A673 (cell line): Measurements from ENCODE around the gene LRRC58. TPM values are rescaled to one million over a fixed set of nuclear protein-coding genes. Genes with fewer than 3 reads are reported as not detected.

Experiments used
- BruUV-seq: library from RNA; stranded (reverse); fragments of 400-500 nt; replicated peaks from 2 replicates; lab custom pipeline; 2021; lab: Mats Ljungman, UMichigan
- CTCF ChIA-PET: fragments of 300-600 bp; sonication (Branson Sonifier 250); formaldehyde crosslinking; loops from one replicate; lab custom pipeline; 2022; ENCODE audit warnings: antibody characterized with exemption; lab: Charles Lee
- POLR2A ChIA-PET: fragments of 300-600 bp; sonication (Branson Sonifier 250); formaldehyde crosslinking; loops from one replicate; lab custom pipeline; 2022; ENCODE audit warnings: antibody characterized with exemption; ENCODE audit not compliant: low non-redundant PET; lab: Charles Lee
- DNase-seq: peaks from one replicate; pipeline ENCODE4 v3.0.0-alpha.2; 2015; ENCODE audit warnings: low spot score
- H3K27ac ChIP-seq: fragments of 200-600 bp; sonication (generic); 2 replicates; pipeline ENCODE4 v1.5.1; 2016; ENCODE audit warnings: mixed run types, low read depth, mild to moderate bottlenecking, mixed read lengths, antibody characterized with exemption, low read length; ENCODE audit not compliant: poor library complexity, severe bottlenecking
- H3K27me3 ChIP-seq: fragments of 200-600 bp; sonication (generic); replicated peaks from 2 replicates; pipeline ENCODE4 v1.6.1; 2017; ENCODE audit warnings: mixed run types, low read depth, mild to moderate bottlenecking, mixed read lengths, antibody characterized with exemption, low read length; ENCODE audit not compliant: insufficient read depth, poor library complexity
- H3K36me3 ChIP-seq: fragments of 200-600 bp; sonication (generic); 2 replicates; pipeline ENCODE4 v1.6.1; 2016; ENCODE audit warnings: mixed run types, mild to moderate bottlenecking, mixed read lengths, antibody characterized with exemption, low read length; ENCODE audit not compliant: insufficient read depth, poor library complexity, severe bottlenecking
- H3K4me1 ChIP-seq: fragments of 200-600 bp; sonication (generic); 2 replicates; pipeline ENCODE4 v1.6.1; 2017; ENCODE audit warnings: mixed run types, mild to moderate bottlenecking, mixed read lengths, antibody characterized with exemption, low read length; ENCODE audit not compliant: insufficient read depth, poor library complexity, severe bottlenecking
- H3K4me3 ChIP-seq: fragments of 200-600 bp; sonication (generic); 2 replicates; pipeline ENCODE4 v1.5.1; 2016; ENCODE audit warnings: low read depth, mixed run types, mild to moderate bottlenecking, mixed read lengths, low read length; ENCODE audit not compliant: poor library complexity, severe bottlenecking
- H3K9me3 ChIP-seq: fragments of 200-600 bp; sonication (generic); 2 replicates; pipeline ENCODE4 v1.6.1; 2016; ENCODE audit warnings: mixed run types, low read depth, mild to moderate bottlenecking, mixed read lengths, antibody characterized with exemption, low read length; ENCODE audit not compliant: poor library complexity, severe bottlenecking
- EZH2 ChIP-seq: fragments of 200-600 bp; sonication (generic); IDR thresholded peaks from 2 replicates; pipeline ENCODE4 v1.6.1; 2017; ENCODE audit warnings: borderline replicate concordance, low read depth, mild to moderate bottlenecking, mixed read lengths, antibody characterized with exemption, low read length; ENCODE audit not compliant: poor library complexity, severe bottlenecking
- intact Hi-C: fragments of 100-400 bp; cut with micrococcal nuclease; formaldehyde crosslinking; loops from one replicate; pipeline ENCODE4 v1.10.0; 2022; ENCODE audit not compliant: unreplicated experiment
- total RNA-seq: library from RNA; stranded (reverse); gene quantifications from 2 replicates; pipeline ENCODE4 v1.2.3, GENCODE V29; 2021
- TF ChIP-seq, protein P1 (sequence below): fragments of 300-800, 200-600 bp; sonication (generic); conservative IDR thresholded peaks from 2 replicates; pipeline ENCODE4 v1.5.1; 2017; ENCODE audit warnings: low read depth, mild to moderate bottlenecking, antibody characterized with exemption, low read length, moderate library complexity, mixed read lengths

The LRRC58 gene
- total RNA-seq, 1 experiment from 2014 or later = 34.1 TPM

DNA sequence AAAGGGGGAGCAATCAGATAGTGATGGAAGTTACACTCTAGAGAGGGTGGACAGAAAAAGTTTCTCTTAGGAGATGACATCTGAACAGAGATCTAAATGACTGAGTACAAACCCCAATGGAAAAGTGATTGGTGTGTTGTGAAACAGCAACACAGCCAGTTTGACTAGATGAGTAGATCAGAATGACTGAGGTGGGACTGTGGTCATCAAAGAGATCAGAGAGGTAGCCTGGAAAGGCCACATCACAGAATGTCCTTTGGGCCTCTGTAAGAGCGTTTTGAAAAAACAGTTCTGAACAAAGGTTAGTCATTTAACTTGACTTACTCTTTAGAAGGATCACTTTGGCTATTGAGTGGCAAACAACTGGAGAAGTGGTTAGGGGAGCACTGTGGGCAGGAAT is 10.6 kb downstream of the LRRC58 start:
- BruUV-seq = no TSS peak
- CTCF ChIA-PET = no interaction called here
- H3K36me3 ChIP-seq = peaks cover 22% of the 10 kb centered on the region
- POLR2A ChIA-PET = no interaction called here
- H3K4me3 ChIP-seq = no peak overlapping the region
- TF ChIP-seq, protein P1, sequence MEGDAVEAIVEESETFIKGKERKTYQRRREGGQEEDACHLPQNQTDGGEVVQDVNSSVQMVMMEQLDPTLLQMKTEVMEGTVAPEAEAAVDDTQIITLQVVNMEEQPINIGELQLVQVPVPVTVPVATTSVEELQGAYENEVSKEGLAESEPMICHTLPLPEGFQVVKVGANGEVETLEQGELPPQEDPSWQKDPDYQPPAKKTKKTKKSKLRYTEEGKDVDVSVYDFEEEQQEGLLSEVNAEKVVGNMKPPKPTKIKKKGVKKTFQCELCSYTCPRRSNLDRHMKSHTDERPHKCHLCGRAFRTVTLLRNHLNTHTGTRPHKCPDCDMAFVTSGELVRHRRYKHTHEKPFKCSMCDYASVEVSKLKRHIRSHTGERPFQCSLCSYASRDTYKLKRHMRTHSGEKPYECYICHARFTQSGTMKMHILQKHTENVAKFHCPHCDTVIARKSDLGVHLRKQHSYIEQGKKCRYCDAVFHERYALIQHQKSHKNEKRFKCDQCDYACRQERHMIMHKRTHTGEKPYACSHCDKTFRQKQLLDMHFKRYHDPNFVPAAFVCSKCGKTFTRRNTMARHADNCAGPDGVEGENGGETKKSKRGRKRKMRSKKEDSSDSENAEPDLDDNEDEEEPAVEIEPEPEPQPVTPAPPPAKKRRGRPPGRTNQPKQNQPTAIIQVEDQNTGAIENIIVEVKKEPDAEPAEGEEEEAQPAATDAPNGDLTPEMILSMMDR = no peak
- no peak for TF ChIP-seq EZH2
- H3K27ac ChIP-seq = no peak overlapping the region
- H3K27me3 ChIP-seq = no peaks in the 10 kb centered on the region
- intact Hi-C loops = no loop called here
- no peaks in the 10 kb centered on the region for H3K4me1 ChIP-seq
- H3K9me3 ChIP-seq = peaks cover 21% of the 10 kb centered on the region
- DNase-seq = no peak

DNA sequence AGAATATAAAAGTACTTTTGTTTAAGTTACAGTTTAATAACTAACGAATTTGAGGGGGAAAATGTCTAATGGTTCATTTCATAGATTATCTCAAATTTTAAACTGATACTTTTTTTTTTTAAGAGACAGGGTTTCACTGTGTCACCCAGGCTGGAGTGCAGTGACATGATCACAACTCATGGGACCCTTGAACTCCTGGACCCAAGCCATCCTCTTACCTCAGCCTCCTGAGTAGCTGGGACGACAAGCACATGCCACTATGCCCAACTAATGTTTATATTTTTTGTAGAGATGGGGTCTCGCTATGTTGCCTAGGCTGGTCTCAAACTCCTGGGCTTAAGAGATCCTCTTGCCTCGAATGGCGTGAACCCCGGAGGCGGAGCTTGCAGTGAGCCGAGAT is 16.5 kb downstream of the LRRC58 start:
- no peaks in the 10 kb centered on the region for H3K9me3 ChIP-seq
- H3K4me3 ChIP-seq = no peak overlapping the region
- H3K4me1 ChIP-seq = no peaks in the 10 kb centered on the region
- no peak overlapping the region for H3K27ac ChIP-seq
- DNase-seq = no peak
- ChIA-PET CTCF (no interaction called here), POLR2A (no interaction called here)
- BruUV-seq = no TSS peak
- H3K27me3 ChIP-seq = no peaks in the 10 kb centered on the region
- peaks cover 53% of the 10 kb centered on the region for H3K36me3 ChIP-seq
- intact Hi-C loops = no loop called here
- no peak for TF ChIP-seq EZH2
- TF ChIP-seq, protein P1 = no peak

DNA sequence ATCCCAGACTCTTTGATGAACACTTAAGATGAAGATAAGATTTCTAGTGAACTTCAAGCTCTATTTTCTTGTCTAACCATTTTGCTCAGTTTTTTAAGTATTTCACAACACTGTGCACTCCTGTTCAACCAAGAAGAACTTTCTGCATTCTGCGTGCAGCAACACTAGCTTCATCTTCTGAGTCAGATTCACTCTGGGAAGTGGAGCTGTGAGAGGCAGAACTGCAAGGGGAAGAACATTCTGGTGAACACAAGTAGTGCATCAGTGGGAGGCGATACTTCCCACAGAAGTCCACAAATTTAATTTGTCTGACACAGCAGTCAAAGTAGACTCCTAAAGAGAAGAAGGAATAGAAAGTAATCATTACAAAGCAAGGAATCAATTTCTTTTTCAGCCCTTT is 18.1 kb downstream of the LRRC58 start:
- no peak for TF ChIP-seq EZH2
- POLR2A ChIA-PET = no interaction called here
- Histone ChIP-seq H3K27ac (no peak overlapping the region), H3K4me3 (no peak overlapping the region), H3K4me1 (no peaks in the 10 kb centered on the region), H3K9me3 (no peaks in the 10 kb centered on the region), H3K27me3 (no peaks in the 10 kb centered on the region), H3K36me3 (peaks cover 55% of the 10 kb centered on the region)
- BruUV-seq = no TSS peak
- CTCF ChIA-PET = no interaction called here
- no peak for DNase-seq
- intact Hi-C loops = no loop called here

DNA sequence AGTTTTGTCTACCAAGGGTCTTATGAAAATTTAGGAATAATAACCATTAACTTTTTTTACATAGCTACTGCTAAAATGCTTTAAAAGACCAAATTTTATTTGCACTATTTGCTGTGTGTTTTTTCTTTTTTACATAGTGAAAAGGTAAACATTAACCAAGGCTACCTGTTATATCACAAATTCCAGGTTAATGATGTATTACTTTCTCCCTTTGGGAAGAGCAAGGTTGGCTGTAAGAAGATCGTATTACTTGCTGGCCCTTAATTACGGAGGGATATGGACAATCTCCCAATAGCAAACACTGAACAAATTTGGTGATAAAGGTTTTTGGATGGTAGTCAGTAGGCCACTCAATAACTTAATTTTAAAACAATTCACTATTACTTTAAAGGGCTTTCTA is 22.4 kb downstream of the LRRC58 start:
- intact Hi-C loops = no loop called here
- no peak overlapping the region for H3K27ac ChIP-seq
- DNase-seq = no peak
- H3K9me3 ChIP-seq = no peaks in the 10 kb centered on the region
- CTCF ChIA-PET = no interaction called here
- TF ChIP-seq, protein P1 = no peak
- no peak for TF ChIP-seq EZH2
- H3K36me3 ChIP-seq = peaks cover 27% of the 10 kb centered on the region
- no peaks in the 10 kb centered on the region for H3K4me1 ChIP-seq
- no peak overlapping the region for H3K4me3 ChIP-seq
- no peaks in the 10 kb centered on the region for H3K27me3 ChIP-seq
- no TSS peak for BruUV-seq
- POLR2A ChIA-PET = no interaction called here
